Right hindlimb (tissue), 1 donor: ENCODE results near the gene CDKL5.

Experiments used
- DNase-seq: peaks from one replicate; pipeline ENCODE4 v3.0.0-alpha.2; 2018

Gene CDKL5

GRCh38 chrX:18702362-18703195, 277.2 kb downstream of the CDKL5 start:
- no peak for DNase-seq
